HepG2 (cell line): ENCODE results near the gene PRSS27. TPM values are rescaled to one million over a fixed set of nuclear protein-coding genes. Genes with fewer than 3 reads are reported as not detected.

Experiments
- ELF3 ChIP-seq: IDR thresholded peaks from 2 replicates; pipeline ENCODE4 v1.6.1; 2016; ENCODE audit warnings: missing genetic modification reagents, missing compliant biosample characterization
- FOXO4 ChIP-seq: sonication (generic); formaldehyde crosslinking; conservative IDR thresholded peaks from 2 replicates; pipeline ENCODE4 v1.8.1; 2023; ENCODE audit warnings: missing genetic modification reagents
- HNF4A ChIP-seq: sonication (generic); formaldehyde crosslinking; IDR thresholded peaks from 2 replicates; pipeline ENCODE4 v1.4.0; 2020; ENCODE audit warnings: missing genetic modification reagents
- KAT8 ChIP-seq: IDR thresholded peaks from 2 replicates; pipeline ENCODE4 v1.6.1; 2016; ENCODE audit warnings: missing genetic modification reagents, missing compliant biosample characterization
- NCOA2 ChIP-seq: sonication (generic); formaldehyde crosslinking; IDR thresholded peaks from 2 replicates; pipeline ENCODE4 v1.8.0; 2022; ENCODE audit warnings: inconsistent platforms
- NCOR1 ChIP-seq: fragments of 200-600 bp; sonication (generic); IDR thresholded peaks from 2 replicates; pipeline ENCODE4 v1.7.0; 2017; ENCODE audit warnings: antibody characterized with exemption, low read length, borderline replicate concordance
- NFYB ChIP-seq: sonication (generic); formaldehyde crosslinking; IDR thresholded peaks from 2 replicates; pipeline ENCODE4 v1.4.0; 2020; ENCODE audit warnings: missing genetic modification reagents
- SKIL ChIP-seq: sonication (generic); formaldehyde crosslinking; IDR thresholded peaks from 2 replicates; pipeline ENCODE4 v1.8.0; 2022; ENCODE audit warnings: missing genetic modification reagents, mild to moderate bottlenecking, moderate library complexity, borderline replicate concordance
- SNAI1 ChIP-seq: sonication (generic); formaldehyde crosslinking; IDR thresholded peaks from 2 replicates; pipeline ENCODE4 v1.5.0; 2020; ENCODE audit warnings: mild to moderate bottlenecking, missing genetic modification reagents, borderline replicate concordance
- SRSF1 ChIP-seq: fragments of 200-400 bp; formaldehyde crosslinking; optimal IDR thresholded peaks from 2 replicates; pipeline ENCODE3; 2017; ENCODE audit warnings: mild to moderate bottlenecking, low read depth, low read length, moderate library complexity
- TAF15 ChIP-seq: fragments of 200-400 bp; formaldehyde crosslinking; IDR thresholded peaks from one replicate; pipeline ENCODE4 v1.6.1; 2018; ENCODE audit warnings: mild to moderate bottlenecking, low read depth, low read length; ENCODE audit not compliant: poor library complexity, severe bottlenecking
- TBX3 ChIP-seq: fragments of 450-650 bp; IDR thresholded peaks from 2 replicates; pipeline ENCODE4 v1.6.1; 2017; ENCODE audit warnings: antibody characterized with exemption, mild to moderate bottlenecking, inconsistent platforms, borderline replicate concordance
- TEAD2 ChIP-seq: sonication (generic); formaldehyde crosslinking; IDR thresholded peaks from 2 replicates; pipeline ENCODE4 v1.9.0; 2021; ENCODE audit warnings: missing genetic modification reagents
- XBP1 ChIP-seq: sonication (generic); formaldehyde crosslinking; IDR thresholded peaks from 2 replicates; pipeline ENCODE4 v1.5.0; 2020; ENCODE audit warnings: missing genetic modification reagents
- ZFP1 ChIP-seq: IDR thresholded peaks from 2 replicates; pipeline ENCODE4 v1.6.1; 2016
- ZNF253 ChIP-seq: sonication (generic); formaldehyde crosslinking; IDR thresholded peaks from 2 replicates; pipeline ENCODE4 v1.8.0; 2022; ENCODE audit warnings: mild to moderate bottlenecking, missing genetic modification reagents, borderline replicate concordance
- ZNF331 ChIP-seq: sonication (generic); formaldehyde crosslinking; IDR thresholded peaks from 2 replicates; pipeline ENCODE4 v1.4.0; 2020; ENCODE audit warnings: missing genetic modification reagents
- ZNF510 ChIP-seq: sonication (generic); formaldehyde crosslinking; IDR thresholded peaks from 2 replicates; pipeline ENCODE4 v1.4.0; 2020; ENCODE audit warnings: low read depth, mild to moderate bottlenecking, missing genetic modification reagents
- ZNF513 ChIP-seq: sonication (generic); formaldehyde crosslinking; conservative IDR thresholded peaks from 2 replicates; pipeline ENCODE4 v1.5.0; 2020; ENCODE audit warnings: missing genetic modification reagents
- ZNF546 ChIP-seq: sonication (generic); formaldehyde crosslinking; conservative IDR thresholded peaks from 2 replicates; pipeline ENCODE4 v1.8.1; 2023; ENCODE audit warnings: mild to moderate bottlenecking, missing genetic modification reagents
- ZNF615 ChIP-seq: sonication (generic); formaldehyde crosslinking; IDR thresholded peaks from 2 replicates; pipeline ENCODE4 v1.5.0; 2020; ENCODE audit warnings: mild to moderate bottlenecking, missing genetic modification reagents, borderline replicate concordance
- ZNF670 ChIP-seq: sonication (generic); formaldehyde crosslinking; IDR thresholded peaks from 2 replicates; pipeline ENCODE4 v1.8.0; 2022; ENCODE audit warnings: mild to moderate bottlenecking, missing genetic modification reagents, borderline replicate concordance
- ZNF782 ChIP-seq: sonication (generic); formaldehyde crosslinking; IDR thresholded peaks from 2 replicates; pipeline ENCODE4 v1.4.0; 2020; ENCODE audit warnings: missing genetic modification reagents, mild to moderate bottlenecking, borderline replicate concordance
- ZNF850 ChIP-seq: sonication (generic); formaldehyde crosslinking; conservative IDR thresholded peaks from 2 replicates; pipeline ENCODE4 v1.9.0; 2021; ENCODE audit warnings: mild to moderate bottlenecking, missing genetic modification reagents
- polyA plus RNA-seq, 8 experiments: library from polyadenylated mRNA; depleted of rRNA in 3 of 8; stranded (reverse) in 7 of 8; unstranded in 1 of 8; fragments of >200 nt; fragmentation: Illumina TruSeq in 4 of 8; extraction: Trizol in 4 of 8; gene quantifications; 2 replicates each; pipeline versions ENCODE4 v1.2.1 to v1.2.3, GENCODE V29; 2011 to 2016; ENCODE audit warnings: low read depth in 4 of 8, missing spikeins in 1 of 8, mixed read lengths in 1 of 8; ENCODE audit not compliant: insufficient read depth in 1 of 8
- total RNA-seq, 5 experiments: library from RNA; depleted of rRNA; stranded (reverse); fragments of >200 nt; fragmentation: Illumina TruSeq; extraction: Trizol; gene quantifications; 2 replicates each; pipeline ENCODE4 v1.2.3, GENCODE V29; 2016; ENCODE audit warnings: low read depth in 1 of 5
- TF ChIP-seq, protein P1 (sequence below): sonication (generic); formaldehyde crosslinking; IDR thresholded peaks from 2 replicates; pipeline ENCODE4 v1.5.0; 2020; ENCODE audit warnings: mild to moderate bottlenecking, low read depth, missing genetic modification reagents, borderline replicate concordance

PRSS27 gene
- total and polyA plus RNA-seq, 2 of the 13 experiments (the other 11 are each of a cell fraction or from before 2014, with no cell fraction given) = 0.20 to 0.73 TPM

DNA sequence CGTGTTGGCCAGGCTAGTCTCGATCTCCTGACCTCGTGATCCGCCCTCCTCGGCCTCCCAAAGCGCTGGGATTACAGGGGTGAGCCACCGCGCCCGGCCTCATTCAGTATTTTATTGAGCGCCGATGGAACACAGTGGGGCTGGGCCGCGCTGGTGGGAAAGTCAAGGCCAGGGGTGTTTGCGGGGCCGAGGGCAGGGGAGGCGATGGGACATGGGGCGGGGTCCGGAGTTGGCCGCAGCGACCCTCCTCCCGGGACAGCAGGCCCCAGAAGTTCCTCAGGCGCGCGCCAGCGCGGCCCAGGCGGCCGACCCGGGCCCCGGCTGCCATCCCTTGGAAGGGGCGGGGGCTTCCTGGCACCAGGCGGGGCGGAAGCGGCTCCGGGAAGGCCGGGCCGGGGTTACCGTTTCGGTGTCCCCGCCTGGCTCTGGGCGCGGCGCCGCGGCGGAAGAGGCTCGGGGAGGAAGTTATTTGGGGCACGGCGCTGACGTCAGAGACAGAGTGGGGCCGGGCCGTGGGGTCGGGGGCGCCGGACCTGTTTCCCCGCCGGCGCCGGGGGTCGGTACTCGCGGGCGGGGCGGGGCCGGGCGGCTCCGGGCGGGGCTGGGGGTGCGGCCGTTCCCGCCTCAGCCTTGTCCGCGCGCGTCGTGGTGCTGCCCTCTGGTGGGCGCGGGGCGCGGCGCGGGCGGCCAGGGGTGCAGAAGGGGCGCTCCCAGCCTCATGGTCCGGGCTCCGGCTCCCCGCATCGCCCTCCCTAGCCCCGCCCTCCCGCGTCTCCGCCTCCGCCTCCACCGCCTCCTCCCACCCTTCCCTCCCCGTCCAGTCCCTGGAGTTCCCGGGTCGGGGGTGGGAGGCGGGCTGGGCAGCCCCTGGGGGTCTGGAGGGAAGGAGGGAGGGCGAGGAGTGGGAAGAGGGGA lies 952 bp upstream of the PRSS27 start (continued):
- TF ChIP-seq NCOR1 (no peak), ZNF513 (CRISPR knock-in tag) (no peak), ZNF331 (no peak; the same call in 1 of the 2 replicates), ZNF546 (0 out of 2 replicates have a peak, but pooled peaks have one; percentile 39), ZNF782 (CRISPR knock-in tag) (no peak), ELF3 (CRISPR knock-in tag) (peak; percentile 59; the same call in 1 of the 2 replicates), SRSF1 (no peak), NFYB (CRISPR knock-in tag) (no peak), ZNF615 (no peak), HNF4A (CRISPR knock-in tag) (no peak), NCOA2 (CRISPR knock-in tag) (no peak), TAF15 (no peak), ZNF510 (no peak), ZNF850 (CRISPR knock-in tag) (0 out of 2 replicates have a peak, but pooled peaks have one; percentile 57), ZNF670 (CRISPR knock-in tag) (no peak), TBX3 (no peak), FOXO4 (CRISPR knock-in tag) (no peak), SNAI1 (0 out of 2 replicates have a peak, but pooled peaks have one; percentile 27), XBP1 (CRISPR knock-in tag) (no peak), ZFP1 (no peak; the same call in 1 of the 2 replicates), TEAD2 (no peak), KAT8 (peak; percentile 89), SKIL (CRISPR knock-in tag) (no peak), ZNF253 (0 out of 2 replicates have a peak, but pooled peaks have one; percentile 28)
- TF ChIP-seq, protein P1, sequence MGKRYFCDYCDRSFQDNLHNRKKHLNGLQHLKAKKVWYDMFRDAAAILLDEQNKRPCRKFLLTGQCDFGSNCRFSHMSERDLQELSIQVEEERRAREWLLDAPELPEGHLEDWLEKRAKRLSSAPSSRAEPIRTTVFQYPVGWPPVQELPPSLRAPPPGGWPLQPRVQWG (CRISPR knock-in tag) = no peak
